ENCODE results near the gene AHRR. TPM values are rescaled to one million over a fixed set of nuclear protein-coding genes. Genes with fewer than 3 reads are reported as not detected.

Gene AHRR
- total and polyA plus RNA-seq, 2 donors (not counting 1 experiment from before 2014, with no cell fraction given) = 11.3 to 26.4 TPM

DNA sequence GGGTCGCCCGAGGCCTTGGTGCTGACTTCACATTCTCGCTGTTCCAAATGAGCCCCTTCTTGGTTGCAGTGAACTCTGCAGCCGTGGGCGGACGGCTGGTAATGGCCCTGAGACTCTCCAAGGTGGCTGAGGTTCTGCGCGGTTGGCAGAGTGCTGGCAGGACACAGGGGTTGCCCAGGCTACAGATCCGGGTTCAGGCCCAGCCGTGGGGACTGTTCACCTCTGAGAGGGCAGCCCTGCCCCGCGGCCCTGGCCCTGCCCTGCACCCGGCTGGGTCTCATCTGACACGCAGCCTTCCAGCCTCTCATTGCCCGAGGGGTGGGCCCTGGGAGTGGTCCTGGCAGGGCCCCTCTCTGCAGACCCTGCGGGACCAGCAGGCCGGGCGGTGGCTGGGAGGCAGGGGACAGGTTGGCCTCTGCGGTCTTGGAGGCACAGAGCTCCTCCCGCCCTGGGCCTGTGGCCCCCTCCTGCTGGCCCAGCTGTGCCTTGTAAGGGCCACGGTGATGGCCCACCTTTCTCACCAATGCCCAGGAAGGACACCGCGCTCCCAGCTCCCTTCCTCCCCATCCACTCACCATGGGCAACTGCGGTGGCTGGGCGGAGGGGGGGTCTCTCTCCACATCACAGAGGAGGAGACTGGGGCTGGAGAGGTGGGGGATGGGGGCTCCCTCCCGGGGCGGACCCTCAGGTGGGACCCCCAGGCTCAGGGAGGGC, 51.6 kb downstream of the AHRR start:
- H3K9me3 ChIP-seq (ENCODE audit: control insufficient read depth, insufficient read depth, low read depth, low read length) = no peaks in the 10 kb centered on the region
- no peaks in the 10 kb centered on the region for H4K20me1 ChIP-seq (ENCODE audit: control insufficient read depth, extremely low read depth, insufficient read depth, low read length)
- peaks cover 39% of the 10 kb centered on the region for H3K4me1 ChIP-seq (ENCODE audit: control insufficient read depth, extremely low read depth, insufficient read depth, low read length)
- H3K36me3 ChIP-seq (ENCODE audit: control insufficient read depth, insufficient read depth, low read length) = peaks cover 20% of the 10 kb centered on the region
- no peak overlapping the region for H2AFZ ChIP-seq (ENCODE audit: low read length)
- H3K4me3 ChIP-seq (replicated peaks in 1 of 4; ENCODE audit: control extremely low read depth in 1 of 4, insufficient read depth in 1 of 4, low read depth in 3 of 4, low read length in 4 of 4) = no peak overlapping the region
- peaks cover 34% of the 10 kb centered on the region for H3K79me2 ChIP-seq (ENCODE audit: control insufficient read depth, insufficient read depth, low read length)
- no peaks in the 10 kb centered on the region for H3K27me3 ChIP-seq (ENCODE audit: control insufficient read depth, insufficient read depth, low read length)
- H3K27ac ChIP-seq (ENCODE audit: insufficient read depth, low read length) = peak overlapping the region; percentile 96
- DNase-seq (ENCODE audit: low read depth in 2 of 2) = peak in 1 of 2 donors; percentile 40
- H3K4me2 ChIP-seq (ENCODE audit: extremely low read depth, insufficient read depth, low read length) = peak overlapping the region; percentile 4
- peak overlapping the region; percentile 73 for H3K9ac ChIP-seq (ENCODE audit: insufficient read depth, low read length)
- TF ChIP-seq, protein P1, sequence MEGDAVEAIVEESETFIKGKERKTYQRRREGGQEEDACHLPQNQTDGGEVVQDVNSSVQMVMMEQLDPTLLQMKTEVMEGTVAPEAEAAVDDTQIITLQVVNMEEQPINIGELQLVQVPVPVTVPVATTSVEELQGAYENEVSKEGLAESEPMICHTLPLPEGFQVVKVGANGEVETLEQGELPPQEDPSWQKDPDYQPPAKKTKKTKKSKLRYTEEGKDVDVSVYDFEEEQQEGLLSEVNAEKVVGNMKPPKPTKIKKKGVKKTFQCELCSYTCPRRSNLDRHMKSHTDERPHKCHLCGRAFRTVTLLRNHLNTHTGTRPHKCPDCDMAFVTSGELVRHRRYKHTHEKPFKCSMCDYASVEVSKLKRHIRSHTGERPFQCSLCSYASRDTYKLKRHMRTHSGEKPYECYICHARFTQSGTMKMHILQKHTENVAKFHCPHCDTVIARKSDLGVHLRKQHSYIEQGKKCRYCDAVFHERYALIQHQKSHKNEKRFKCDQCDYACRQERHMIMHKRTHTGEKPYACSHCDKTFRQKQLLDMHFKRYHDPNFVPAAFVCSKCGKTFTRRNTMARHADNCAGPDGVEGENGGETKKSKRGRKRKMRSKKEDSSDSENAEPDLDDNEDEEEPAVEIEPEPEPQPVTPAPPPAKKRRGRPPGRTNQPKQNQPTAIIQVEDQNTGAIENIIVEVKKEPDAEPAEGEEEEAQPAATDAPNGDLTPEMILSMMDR (conservative IDR thresholded peaks at IDR 0.05 in 1 of 2, IDR thresholded peaks at IDR 0.05 in 1 of 2; ENCODE audit: low read depth in 1 of 2, low read length in 2 of 2) = no peak
- no peak for TF ChIP-seq EZH2 (IDR thresholded peaks at IDR 0.05; ENCODE audit: low read length, missing control alignments)

DNA sequence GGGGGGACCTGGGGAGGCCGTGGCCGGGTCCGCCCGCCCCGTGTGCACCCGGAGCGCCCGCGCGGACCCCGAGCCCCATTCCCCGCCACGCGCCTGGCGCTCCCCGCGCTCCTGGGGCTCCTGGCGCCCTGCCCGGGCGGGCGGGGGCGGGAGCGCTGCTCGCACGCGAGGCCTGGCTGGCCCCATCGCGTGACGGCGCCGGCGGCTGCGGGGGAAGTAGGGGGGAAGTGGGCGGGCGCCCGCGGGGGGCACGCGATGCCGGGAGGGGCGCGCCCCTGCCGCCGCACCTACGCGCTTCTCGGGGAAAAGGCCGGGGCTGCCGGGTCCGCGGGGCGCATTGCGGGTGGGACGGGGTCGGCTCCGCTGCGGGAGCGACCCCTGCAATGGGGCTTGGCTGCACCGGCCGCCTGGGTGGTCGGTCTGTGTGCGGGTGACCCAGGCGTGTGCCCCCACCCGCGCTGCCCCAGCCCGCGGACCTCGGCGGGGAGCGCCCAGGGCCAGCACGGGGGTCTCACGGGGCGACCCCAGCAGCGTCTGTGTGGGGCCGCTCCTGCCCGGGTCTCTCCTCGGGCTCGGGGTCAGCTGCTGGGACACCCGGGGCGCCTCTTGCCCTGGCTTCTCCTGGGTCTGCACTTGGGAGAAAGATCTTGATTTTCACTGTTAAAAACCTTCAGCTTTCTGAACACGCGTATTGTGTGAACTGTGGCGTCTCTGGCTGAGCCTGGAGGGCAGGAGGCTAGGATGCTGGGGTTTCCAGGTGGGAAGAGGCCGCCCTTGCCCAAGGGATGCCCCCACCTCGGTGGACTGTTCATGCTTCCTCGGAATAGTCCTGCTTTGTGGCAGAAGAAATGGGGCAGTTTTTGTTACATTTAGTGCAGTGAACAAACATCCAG, 52.4 kb downstream of the AHRR start:
- H4K20me1 ChIP-seq (ENCODE audit: control insufficient read depth, extremely low read depth, insufficient read depth, low read length) = no peaks in the 10 kb centered on the region
- peaks cover 43% of the 10 kb centered on the region for H3K4me1 ChIP-seq (ENCODE audit: control insufficient read depth, extremely low read depth, insufficient read depth, low read length)
- TF ChIP-seq, protein P1 (conservative IDR thresholded peaks at IDR 0.05 in 1 of 2, IDR thresholded peaks at IDR 0.05 in 1 of 2; ENCODE audit: low read depth in 1 of 2, low read length in 2 of 2) = no peak
- TF ChIP-seq EZH2 (IDR thresholded peaks at IDR 0.05; ENCODE audit: low read length, missing control alignments) = no peak
- H3K4me2 ChIP-seq (ENCODE audit: extremely low read depth, insufficient read depth, low read length) = peak overlapping the region; percentile 62
- H2AFZ ChIP-seq (ENCODE audit: low read length) = no peak overlapping the region
- peak; percentile 53 to 67 for DNase-seq (ENCODE audit: low read depth in 2 of 2)
- peaks cover 21% of the 10 kb centered on the region for H3K36me3 ChIP-seq (ENCODE audit: control insufficient read depth, insufficient read depth, low read length)
- H3K79me2 ChIP-seq (ENCODE audit: control insufficient read depth, insufficient read depth, low read length) = peaks cover 34% of the 10 kb centered on the region
- no peaks in the 10 kb centered on the region for H3K27me3 ChIP-seq (ENCODE audit: control insufficient read depth, insufficient read depth, low read length)
- peak overlapping the region in 3 of 4 experiments; percentile 23 to 57 (median 37) for H3K4me3 ChIP-seq (replicated peaks in 1 of 4; ENCODE audit: control extremely low read depth in 1 of 4, insufficient read depth in 1 of 4, low read depth in 3 of 4, low read length in 4 of 4)
- H3K9me3 ChIP-seq (ENCODE audit: control insufficient read depth, insufficient read depth, low read depth, low read length) = no peaks in the 10 kb centered on the region
- H3K9ac ChIP-seq (ENCODE audit: insufficient read depth, low read length) = peak overlapping the region; percentile 94
- peak overlapping the region; percentile 98 for H3K27ac ChIP-seq (ENCODE audit: insufficient read depth, low read length)

Data from fibroblast of lung (primary cell).